GM19455 (cell line): ENCODE data around the gene FLRT3.
A peak's percentile ranks its signal among the peaks of the same experiment; 100 is the strongest.

Source experiments
- ATAC-seq: cut with Tn5 transposase; IDR thresholded peaks from one replicate; pipeline ENCODE4 v1.9.1; 2021; ENCODE audit not compliant: unreplicated experiment

The FLRT3 gene

GRCh38 chr20:14337400-14338171, at the start of gene FLRT3:
Gene FLRT3, minus strand, starts transcription at chr20:14337612. Its CDS starts 10,106 bp downstream, at chr20:14327506.
- ATAC-seq: peak; percentile 95

- no peak for ATAC-seq
These were observed 49.3 kb upstream of the FLRT3 start for GRCh38 chr20:14386726-14387125.

GRCh38 chr20:14385176-14385740, 47.8 kb upstream of the FLRT3 start:
- no peak for ATAC-seq

GRCh38 chr20:14384416-14385175, 47.2 kb upstream of the FLRT3 start:
- no peak for ATAC-seq

GRCh38 chr20:14383335-14383734, 45.9 kb upstream of the FLRT3 start:
- ATAC-seq: no peak

- no peak for ATAC-seq
These were observed 40.9 kb upstream of the FLRT3 start for GRCh38 chr20:14378326-14378725.

- no peak for ATAC-seq
These were observed 38.1 kb upstream of the FLRT3 start for GRCh38 chr20:14375416-14375985.

- ATAC-seq: no peak
These were observed 36.8 kb upstream of the FLRT3 start for GRCh38 chr20:14374196-14374595.

GRCh38 chr20:14361509-14362345, 24.3 kb upstream of the FLRT3 start:
- no peak for ATAC-seq

GRCh38 chr20:14360416-14360815, 23.0 kb upstream of the FLRT3 start:
- ATAC-seq: no peak

GRCh38 chr20:14355791-14356190, 18.4 kb upstream of the FLRT3 start:
- ATAC-seq: no peak

GRCh38 chr20:14344746-14345145, 7.3 kb upstream of the FLRT3 start:
- no peak for ATAC-seq

GRCh38 chr20:14343491-14344065, 6.2 kb upstream of the FLRT3 start:
- ATAC-seq: no peak

- ATAC-seq: no peak
These were observed 5.5 kb upstream of the FLRT3 start for GRCh38 chr20:14342918-14343317.

GRCh38 chr20:14341801-14342200, 4.4 kb upstream of the FLRT3 start:
- no peak for ATAC-seq

- ATAC-seq: no peak
These were observed 726 bp downstream of the FLRT3 start for GRCh38 chr20:14336686-14337085.

GRCh38 chr20:14335052-14335451, 2.4 kb downstream of the FLRT3 start:
- ATAC-seq: no peak

- no peak for ATAC-seq
These were observed 3.0 kb downstream of the FLRT3 start for GRCh38 chr20:14334306-14334930.

- ATAC-seq: no peak
These were observed 3.7 kb downstream of the FLRT3 start for GRCh38 chr20:14333721-14334120.

- ATAC-seq: no peak
These were observed 4.5 kb downstream of the FLRT3 start for GRCh38 chr20:14332866-14333265.
